ENCODE data around the gene GPR157. TPM values are rescaled to one million over a fixed set of nuclear protein-coding genes. Genes with fewer than 3 reads are reported as not detected.

The GPR157 gene
- total and polyA plus RNA-seq, 10 of the 15 experiments (the other 5 are each of a cell fraction or from before 2014, with no cell fraction given), result 0.66 to 15.9 (median 3.1) TPM

DNA sequence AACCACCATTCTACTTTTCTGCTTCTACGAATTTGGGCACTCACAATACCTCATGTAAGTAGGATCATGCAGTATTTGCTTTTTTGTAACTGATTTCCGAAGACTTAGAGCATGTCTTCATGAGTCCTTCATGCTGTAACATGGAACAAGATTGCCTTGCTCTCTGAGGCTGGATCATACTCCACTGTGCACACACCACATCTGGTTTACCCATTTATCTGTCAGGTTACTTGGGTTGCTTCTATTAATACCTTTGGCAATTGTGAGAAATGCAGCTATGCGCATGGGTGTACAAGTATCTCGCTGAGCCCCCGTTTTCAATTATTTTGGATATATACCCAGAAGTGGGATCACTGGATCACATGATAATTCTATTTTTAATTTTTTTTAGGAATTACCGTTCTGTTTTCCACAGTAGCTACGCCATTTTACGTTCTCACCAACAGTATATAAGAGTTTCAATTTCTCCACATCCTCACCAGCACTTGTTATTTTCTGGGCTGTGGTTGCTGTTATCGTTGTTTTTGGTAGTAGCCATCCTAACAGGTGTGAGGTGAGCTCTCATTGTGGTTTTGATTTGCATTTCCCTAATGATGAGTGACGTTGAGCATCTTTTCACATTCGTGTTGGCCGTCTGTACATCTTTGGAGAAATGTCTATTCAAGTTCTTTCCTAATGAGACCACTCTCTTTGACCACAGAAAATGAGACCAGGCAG is 48.8 kb downstream of the GPR157 start (continued):
- TF ChIP-seq, protein P1, sequence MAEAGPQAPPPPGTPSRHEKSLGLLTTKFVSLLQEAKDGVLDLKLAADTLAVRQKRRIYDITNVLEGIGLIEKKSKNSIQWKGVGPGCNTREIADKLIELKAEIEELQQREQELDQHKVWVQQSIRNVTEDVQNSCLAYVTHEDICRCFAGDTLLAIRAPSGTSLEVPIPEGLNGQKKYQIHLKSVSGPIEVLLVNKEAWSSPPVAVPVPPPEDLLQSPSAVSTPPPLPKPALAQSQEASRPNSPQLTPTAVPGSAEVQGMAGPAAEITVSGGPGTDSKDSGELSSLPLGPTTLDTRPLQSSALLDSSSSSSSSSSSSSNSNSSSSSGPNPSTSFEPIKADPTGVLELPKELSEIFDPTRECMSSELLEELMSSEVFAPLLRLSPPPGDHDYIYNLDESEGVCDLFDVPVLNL (IDR thresholded peaks at IDR 0.05; ENCODE audit: low read depth, low read length), result no peak
- TF ChIP-seq CEBPB (IDR thresholded peaks at IDR 0.05; ENCODE audit: borderline replicate concordance in 1 of 2, low read depth in 2 of 2, low read length in 2 of 2) (peak in 1 of 2 experiments; percentile 62; a peak in 1 of 4 replicates), MTA3 (IDR thresholded peaks at IDR 0.05; ENCODE audit: borderline replicate concordance, low read length) (peak; percentile 85; the same call in 1 of the 2 replicates), CREM (IDR thresholded peaks at IDR 0.05; ENCODE audit: low read depth) (peak; percentile 82), IKZF2 (IDR thresholded peaks at IDR 0.05) (peak; percentile 97), TARDBP (IDR thresholded peaks at IDR 0.05; ENCODE audit: borderline replicate concordance) (no peak), JUNB (IDR thresholded peaks at IDR 0.05) (no peak), NFIC (IDR thresholded peaks at IDR 0.05; ENCODE audit: low read depth, low read length) (peak; percentile 87), SREBF2 (IDR thresholded peaks at IDR 0.05; ENCODE audit: low read length) (no peak), BMI1 (IDR thresholded peaks at IDR 0.05; ENCODE audit: borderline replicate concordance) (peak; percentile 72; the same call in 1 of the 2 replicates), FOXM1 (IDR thresholded peaks at IDR 0.05; ENCODE audit: low read depth, low read length) (peak; percentile 83; the same call in 1 of the 2 replicates), RUNX3 (IDR thresholded peaks at IDR 0.05; ENCODE audit: low read length) (peak; percentile 99), NFYB (IDR thresholded peaks at IDR 0.05; ENCODE audit: insufficient read depth, low read depth, low read length) (peak; percentile 54; the same call in 1 of the 2 replicates), NBN (IDR thresholded peaks at IDR 0.05) (peak; percentile 86; the same call in 1 of the 2 replicates), GABPA (IDR thresholded peaks at IDR 0.05; ENCODE audit: low read depth) (0 out of 2 replicates have a peak, but pooled peaks have one; percentile 17), CREB1 (IDR thresholded peaks at IDR 0.05; ENCODE audit: low read depth) (peak; percentile 71), TCF3 (IDR thresholded peaks at IDR 0.05; ENCODE audit: borderline replicate concordance, insufficient read depth, low read depth, low read length) (peak; percentile 96)
- TF ChIP-seq, protein P2, sequence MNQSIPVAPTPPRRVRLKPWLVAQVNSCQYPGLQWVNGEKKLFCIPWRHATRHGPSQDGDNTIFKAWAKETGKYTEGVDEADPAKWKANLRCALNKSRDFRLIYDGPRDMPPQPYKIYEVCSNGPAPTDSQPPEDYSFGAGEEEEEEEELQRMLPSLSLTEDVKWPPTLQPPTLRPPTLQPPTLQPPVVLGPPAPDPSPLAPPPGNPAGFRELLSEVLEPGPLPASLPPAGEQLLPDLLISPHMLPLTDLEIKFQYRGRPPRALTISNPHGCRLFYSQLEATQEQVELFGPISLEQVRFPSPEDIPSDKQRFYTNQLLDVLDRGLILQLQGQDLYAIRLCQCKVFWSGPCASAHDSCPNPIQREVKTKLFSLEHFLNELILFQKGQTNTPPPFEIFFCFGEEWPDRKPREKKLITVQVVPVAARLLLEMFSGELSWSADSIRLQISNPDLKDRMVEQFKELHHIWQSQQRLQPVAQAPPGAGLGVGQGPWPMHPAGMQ (IDR thresholded peaks at IDR 0.05; ENCODE audit: borderline replicate concordance), result no peak
- TF ChIP-seq, protein P3, sequence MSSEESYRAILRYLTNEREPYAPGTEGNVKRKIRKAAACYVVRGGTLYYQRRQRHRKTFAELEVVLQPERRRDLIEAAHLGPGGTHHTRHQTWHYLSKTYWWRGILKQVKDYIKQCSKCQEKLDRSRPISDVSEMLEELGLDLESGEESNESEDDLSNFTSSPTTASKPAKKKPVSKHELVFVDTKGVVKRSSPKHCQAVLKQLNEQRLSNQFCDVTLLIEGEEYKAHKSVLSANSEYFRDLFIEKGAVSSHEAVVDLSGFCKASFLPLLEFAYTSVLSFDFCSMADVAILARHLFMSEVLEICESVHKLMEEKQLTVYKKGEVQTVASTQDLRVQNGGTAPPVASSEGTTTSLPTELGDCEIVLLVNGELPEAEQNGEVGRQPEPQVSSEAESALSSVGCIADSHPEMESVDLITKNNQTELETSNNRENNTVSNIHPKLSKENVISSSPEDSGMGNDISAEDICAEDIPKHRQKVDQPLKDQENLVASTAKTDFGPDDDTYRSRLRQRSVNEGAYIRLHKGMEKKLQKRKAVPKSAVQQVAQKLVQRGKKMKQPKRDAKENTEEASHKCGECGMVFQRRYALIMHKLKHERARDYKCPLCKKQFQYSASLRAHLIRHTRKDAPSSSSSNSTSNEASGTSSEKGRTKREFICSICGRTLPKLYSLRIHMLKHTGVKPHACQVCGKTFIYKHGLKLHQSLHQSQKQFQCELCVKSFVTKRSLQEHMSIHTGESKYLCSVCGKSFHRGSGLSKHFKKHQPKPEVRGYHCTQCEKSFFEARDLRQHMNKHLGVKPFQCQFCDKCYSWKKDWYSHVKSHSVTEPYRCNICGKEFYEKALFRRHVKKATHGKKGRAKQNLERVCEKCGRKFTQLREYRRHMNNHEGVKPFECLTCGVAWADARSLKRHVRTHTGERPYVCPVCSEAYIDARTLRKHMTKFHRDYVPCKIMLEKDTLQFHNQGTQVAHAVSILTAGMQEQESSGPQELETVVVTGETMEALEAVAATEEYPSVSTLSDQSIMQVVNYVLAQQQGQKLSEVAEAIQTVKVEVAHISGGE (CRISPR knock-in tag; IDR thresholded peaks at IDR 0.05), result no peak
- TF ChIP-seq, protein P4, sequence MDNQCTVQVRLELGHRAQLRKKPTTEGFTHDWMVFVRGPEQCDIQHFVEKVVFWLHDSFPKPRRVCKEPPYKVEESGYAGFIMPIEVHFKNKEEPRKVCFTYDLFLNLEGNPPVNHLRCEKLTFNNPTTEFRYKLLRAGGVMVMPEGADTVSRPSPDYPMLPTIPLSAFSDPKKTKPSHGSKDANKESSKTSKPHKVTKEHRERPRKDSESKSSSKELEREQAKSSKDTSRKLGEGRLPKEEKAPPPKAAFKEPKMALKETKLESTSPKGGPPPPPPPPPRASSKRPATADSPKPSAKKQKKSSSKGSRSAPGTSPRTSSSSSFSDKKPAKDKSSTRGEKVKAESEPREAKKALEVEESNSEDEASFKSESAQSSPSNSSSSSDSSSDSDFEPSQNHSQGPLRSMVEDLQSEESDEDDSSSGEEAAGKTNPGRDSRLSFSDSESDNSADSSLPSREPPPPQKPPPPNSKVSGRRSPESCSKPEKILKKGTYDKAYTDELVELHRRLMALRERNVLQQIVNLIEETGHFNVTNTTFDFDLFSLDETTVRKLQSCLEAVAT (IDR thresholded peaks at IDR 0.05), result peak; percentile 92
- TF ChIP-seq, protein P5, sequence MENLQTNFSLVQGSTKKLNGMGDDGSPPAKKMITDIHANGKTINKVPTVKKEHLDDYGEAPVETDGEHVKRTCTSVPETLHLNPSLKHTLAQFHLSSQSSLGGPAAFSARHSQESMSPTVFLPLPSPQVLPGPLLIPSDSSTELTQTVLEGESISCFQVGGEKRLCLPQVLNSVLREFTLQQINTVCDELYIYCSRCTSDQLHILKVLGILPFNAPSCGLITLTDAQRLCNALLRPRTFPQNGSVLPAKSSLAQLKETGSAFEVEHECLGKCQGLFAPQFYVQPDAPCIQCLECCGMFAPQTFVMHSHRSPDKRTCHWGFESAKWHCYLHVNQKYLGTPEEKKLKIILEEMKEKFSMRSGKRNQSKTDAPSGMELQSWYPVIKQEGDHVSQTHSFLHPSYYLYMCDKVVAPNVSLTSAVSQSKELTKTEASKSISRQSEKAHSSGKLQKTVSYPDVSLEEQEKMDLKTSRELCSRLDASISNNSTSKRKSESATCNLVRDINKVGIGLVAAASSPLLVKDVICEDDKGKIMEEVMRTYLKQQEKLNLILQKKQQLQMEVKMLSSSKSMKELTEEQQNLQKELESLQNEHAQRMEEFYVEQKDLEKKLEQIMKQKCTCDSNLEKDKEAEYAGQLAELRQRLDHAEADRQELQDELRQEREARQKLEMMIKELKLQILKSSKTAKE (IDR thresholded peaks at IDR 0.05; ENCODE audit: low read depth, poor library complexity, severe bottlenecking), result peak; percentile 92
